Right renal pelvis (tissue), 4 donors: ENCODE data around the gene CFAP157. TPM values are rescaled to one million over a fixed set of nuclear protein-coding genes. Genes with fewer than 3 reads are reported as not detected.

Experiments
- DNase-seq, 4 donors: peaks; one replicate each; pipeline ENCODE4 v3.0.0-alpha.2; 2013; ENCODE audit warnings: low read depth in 4 of 4, low spot score in 3 of 4, missing footprints in 1 of 4
- polyA plus RNA-seq, 4 donors: library from polyadenylated mRNA; unstranded; fragments of 120-200 nt; gene quantifications; one replicate each; pipeline ENCODE4 v1.2.1, GENCODE V29; 2013; ENCODE audit not compliant: insufficient read length in 4 of 4

CFAP157 gene
- polyA plus RNA-seq = 1 to 10 TPM; 3.8 to 5.7 (median 4.8) TPM

DNA sequence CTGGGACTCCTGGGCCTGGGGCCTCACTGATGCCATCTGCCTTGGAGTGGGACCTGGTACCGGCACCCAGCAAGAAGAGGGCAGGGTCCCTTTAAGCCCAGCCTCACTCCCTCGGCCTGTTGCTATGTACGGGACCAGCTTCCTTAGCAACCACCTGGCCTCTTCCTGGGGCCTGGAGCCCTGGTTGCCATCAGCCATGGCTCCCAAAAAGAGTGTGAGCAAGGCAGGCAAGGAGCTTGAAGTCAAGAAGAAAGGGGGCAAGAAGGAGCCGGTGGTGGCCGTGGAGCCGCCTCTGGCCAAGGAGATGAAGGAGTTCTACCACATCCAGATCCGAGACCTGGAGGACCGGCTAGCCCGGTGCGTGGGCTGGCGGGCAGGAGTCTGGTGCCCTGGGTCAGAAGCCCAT lies at the start of gene CFAP157:
Gene CFAP157, plus strand, starts transcription at position 153 of the 406 bp plus-strand sequence. Its CDS starts 44 bp downstream, at position 197.
- DNase-seq = no peak

DNA sequence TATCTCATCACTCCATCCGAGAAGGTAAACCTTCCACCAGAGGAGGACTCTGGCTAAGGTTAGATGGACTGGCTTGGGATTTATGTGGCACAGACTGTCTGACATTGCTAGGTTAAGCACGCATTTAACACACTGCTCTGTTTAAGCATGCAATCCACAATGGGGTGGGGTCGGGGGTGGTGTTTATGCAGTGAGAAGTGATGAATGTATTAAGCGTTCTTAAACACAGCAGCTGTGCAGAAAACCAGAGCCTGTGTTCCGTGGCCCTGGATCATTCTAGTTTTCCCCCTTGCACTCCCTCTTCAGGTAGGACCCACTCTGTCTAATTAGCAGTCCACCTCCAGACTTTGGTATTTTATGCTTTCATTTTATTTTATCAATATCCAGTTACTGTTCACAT lies 48.4 kb upstream of the CFAP157 start:
- no peak for DNase-seq

DNA sequence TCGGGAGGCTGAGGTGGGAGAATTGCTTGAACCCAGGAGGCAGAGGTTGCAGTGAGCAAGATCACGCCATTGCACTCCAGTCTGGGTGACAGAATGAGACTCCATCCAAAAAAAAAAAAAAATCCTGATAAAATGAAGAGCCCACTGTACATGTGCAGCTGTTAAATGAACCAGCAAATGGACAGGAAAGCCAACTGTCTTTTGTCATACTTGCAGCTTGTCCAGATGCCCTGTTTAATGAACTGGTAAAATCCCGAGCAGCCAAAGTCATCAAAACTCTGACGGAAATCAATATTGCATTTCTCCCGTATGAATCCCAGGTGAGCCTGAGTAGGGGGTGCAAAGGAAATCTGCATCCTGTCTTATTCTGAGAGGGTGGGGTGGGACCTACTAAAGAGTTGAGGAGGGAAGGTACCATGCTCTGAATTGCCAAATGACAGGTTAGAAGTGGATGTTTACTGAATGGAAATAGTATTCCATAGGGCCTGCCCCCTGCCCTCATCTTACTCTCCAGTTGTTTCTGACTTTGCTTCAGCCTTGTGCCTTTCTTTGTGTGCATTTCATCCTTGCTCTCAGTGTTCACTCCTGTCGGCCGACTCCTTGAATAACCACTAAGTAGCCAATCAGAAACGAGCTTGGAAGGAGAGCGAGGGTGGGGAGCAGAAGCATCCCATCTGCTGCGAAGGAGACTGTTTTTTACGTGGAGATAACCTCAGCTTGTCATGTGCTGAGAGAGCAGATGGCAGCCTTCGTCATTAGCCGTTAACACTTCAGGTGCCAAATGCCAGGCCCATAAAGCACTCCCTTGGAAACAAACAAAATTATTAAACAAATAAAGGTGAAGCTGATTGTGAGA lies 45.7 kb upstream of the CFAP157 start:
- no peak for DNase-seq

DNA sequence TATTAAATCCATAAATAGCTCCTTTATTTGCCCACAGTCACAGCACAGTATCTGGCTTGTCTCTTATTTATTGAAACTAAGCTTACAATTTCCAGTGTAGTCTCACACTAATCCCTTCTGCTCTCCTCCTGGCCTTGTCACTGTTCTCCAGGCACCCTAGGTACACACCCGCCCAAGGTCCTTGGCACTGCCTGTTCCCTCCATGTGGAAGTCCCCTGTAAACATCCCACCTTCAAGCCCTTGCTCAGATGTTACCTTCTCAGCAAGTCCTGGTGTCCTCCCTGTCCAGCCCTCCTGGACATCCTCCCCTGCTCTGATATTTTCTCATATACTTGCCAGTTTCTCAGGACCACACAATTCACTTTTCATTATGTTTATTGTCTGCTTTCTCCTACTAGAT lies 44.2 kb upstream of the CFAP157 start:
- no peak for DNase-seq

DNA sequence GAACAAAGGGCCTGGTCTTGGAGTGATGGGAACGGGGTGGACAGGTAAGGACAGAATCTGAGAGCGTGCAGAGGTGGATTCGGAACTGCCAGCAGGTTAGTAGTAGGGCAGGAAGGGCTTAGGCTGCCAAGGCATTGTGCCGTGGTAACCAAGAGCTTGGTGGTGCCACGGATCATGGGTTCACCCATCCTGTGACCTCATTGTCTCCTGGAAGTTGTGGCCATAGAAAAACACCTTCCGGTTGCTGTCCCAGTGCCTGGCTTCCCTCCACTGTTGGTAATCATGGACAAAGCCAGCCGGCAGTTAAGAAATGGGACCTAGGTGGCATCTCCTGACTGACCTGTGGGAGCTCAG lies 42.5 kb upstream of the CFAP157 start:
- no peak for DNase-seq

DNA sequence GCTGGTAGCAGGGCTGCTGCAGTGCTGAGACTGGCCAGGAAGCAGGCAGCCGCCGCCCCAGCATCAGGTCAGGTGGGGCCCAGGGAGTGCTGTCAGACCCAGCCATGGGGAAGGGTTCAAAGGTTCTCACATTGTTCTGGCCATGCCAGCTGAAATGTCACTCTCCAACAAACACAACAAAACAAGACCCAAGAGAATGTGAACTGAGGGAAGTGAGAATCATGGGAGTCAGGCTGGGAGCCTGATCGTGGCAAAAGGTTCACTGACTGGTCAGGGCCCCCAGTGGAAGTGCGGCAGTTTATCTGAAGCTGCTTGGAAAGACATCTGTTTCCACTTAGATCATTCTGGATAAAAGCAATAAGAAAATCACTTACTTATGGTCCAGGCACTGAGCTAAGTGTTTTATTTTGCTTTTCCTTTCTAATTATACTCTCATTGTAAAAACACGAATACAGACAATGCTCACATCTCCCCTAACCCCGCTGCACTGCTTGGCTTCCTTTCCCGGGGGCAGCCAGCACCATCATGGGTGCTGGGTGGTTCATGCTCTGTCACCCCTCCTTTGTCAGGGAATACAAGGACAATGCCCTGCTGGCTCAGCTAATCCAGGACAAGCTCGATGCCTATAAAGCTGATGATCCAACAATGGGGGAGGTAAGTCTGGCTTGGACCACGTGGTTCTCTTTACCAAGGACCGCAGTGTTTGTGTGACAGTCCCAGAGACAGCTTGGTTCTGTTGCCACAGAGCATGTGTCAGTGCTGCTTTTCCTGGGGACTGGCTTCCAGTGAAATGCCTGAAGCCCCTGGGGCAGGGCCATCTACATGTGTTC lies 41.9 kb upstream of the CFAP157 start:
- no peak for DNase-seq

DNA sequence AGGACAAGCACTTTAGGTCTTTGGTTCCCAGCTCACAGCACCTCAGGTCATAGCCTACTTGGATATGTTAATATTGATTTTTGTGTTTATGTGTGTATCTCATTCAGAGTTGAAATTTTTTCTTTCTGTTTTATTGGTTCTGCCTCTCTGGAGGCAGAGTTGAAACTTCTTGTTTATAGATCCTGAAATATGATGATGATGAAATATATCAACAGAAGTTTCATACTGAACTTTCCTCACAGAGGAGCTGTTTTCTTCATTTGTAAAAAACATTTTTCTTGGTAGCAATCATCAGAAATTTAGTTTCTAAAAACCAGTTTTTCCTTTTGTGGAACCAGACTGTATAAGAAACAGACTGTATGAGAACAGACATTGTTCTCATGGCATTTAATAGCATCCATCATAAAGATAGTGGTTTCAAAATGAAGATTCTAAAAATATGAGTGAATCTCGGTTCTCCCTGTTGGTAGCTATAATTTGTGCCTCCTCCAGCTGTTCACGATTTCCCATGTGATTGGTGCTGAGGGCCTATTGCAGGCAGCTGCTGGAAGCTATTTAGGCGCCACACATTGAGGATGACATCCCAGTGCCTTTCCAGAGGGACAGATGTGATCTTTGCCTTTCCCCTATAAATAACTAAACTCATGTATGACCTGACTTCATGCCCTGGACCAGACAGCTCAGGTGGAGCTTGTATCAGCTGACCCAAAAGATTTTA lies 39.5 kb upstream of the CFAP157 start:
- DNase-seq = no peak

DNA sequence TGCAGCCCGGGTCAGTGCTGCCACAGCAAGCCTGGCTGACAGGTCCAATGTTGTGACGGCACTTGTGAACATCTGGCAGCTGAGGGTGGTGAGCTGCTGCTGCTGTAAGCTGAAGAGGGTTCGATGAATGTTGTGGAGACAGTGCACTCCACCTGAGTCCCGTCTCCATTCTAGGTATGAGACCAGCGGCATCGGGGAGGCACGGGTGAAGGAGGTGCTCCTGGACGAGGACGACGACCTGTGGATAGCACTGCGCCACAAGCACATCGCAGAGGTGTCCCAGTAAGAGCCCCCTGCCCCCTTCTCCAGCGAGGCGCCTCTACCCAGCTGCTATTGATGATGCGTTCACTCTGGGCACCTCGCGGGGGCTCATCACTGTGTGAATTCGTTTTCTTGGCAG lies 38.9 kb upstream of the CFAP157 start:
- no peak for DNase-seq

DNA sequence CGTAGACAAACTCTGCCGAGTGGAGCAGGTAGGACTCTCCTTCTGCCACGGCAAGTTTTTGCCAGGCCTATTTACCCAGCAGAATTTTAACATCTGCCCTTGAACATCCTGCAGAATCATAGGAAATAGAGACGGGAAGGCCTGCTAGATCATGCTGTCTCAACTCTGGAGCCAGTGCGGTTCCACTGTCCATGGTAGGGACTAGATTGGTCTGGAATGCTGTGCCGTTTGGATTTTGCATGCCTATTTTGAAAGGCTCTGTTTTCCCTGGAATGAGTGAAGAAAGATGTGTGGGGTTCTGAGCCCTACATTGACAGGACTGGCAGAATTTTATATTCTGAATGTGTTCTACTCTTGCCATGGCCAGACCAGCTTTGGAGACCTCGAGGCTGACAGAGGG lies 33.6 kb upstream of the CFAP157 start:
- DNase-seq = no peak

DNA sequence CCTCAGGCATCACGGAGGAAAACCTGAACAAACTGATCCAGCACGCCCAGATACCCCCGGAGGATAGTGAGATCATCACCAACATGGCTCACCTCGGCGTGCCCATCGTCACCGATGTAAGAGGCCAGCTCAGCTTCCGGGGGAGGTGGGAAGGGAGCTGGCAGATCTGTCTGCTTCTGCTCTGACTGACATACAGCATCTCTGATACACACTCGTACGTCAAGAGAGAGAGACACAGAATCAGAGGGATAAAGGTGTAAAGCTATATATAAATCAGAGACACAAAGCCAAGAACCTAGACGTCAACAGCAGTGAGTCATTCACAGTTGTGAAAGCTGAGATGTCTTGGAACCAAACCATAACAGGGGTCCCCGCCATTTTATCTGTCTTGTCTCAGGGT lies 30.1 kb upstream of the CFAP157 start:
- DNase-seq = no peak

DNA sequence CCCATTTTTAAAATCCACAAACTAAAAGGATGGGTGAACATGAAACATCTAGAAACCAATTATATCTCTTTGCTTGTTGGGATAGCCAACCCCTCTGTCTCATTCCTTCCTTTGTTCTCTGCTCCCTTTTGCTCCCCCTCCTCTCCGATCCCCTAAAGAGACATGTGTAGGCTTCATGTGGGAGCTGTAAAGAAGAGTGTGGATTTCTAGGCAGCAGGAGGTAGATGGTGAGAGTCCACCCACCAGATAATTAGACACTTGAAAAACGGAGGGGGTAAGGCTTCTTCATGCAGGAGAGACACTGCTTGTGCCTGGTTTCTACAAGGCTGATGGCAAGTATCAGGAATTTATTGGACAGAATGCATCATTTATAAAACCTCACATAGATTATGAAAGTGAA lies 27.3 kb upstream of the CFAP157 start:
- no peak for DNase-seq

DNA sequence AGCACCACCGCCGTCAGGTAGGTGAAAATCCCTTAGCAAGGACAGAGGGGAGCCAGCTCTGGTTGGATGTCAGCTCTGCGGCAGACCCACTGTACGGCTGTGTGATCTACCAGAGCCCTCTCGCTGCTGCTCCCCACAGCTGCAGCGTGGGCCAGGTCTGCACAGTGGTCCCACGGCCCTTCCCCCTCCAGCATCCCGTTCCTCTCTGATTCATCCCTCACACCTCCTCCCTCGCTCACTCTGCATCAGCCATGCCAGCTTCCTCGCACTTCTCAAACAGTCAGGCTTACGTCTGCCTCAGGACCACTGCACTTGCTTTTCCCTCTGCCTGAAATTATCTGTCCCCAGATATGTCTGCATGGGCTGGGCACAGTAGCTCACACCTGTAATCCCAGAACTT lies 26.6 kb upstream of the CFAP157 start:
- no peak for DNase-seq

DNA sequence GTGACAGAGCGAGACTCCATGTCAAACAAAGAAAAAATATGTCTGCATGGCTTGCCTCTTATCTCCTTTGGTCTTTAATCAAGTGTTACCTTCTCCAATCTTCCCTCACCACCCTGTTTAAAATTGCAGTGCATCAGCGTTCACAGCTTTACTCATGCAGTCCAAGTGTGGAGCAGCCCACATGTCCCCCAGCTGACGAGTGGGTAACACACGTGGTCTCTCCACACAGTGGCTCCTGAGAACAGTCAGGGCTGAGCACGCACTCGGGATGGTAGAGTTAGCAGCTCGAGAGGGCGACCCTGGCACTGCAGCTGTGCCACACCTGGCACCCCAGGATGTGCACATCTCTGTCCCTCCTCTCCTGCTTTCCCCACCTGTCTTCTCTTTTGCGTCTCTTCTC lies 25.9 kb upstream of the CFAP157 start:
- no peak for DNase-seq

DNA sequence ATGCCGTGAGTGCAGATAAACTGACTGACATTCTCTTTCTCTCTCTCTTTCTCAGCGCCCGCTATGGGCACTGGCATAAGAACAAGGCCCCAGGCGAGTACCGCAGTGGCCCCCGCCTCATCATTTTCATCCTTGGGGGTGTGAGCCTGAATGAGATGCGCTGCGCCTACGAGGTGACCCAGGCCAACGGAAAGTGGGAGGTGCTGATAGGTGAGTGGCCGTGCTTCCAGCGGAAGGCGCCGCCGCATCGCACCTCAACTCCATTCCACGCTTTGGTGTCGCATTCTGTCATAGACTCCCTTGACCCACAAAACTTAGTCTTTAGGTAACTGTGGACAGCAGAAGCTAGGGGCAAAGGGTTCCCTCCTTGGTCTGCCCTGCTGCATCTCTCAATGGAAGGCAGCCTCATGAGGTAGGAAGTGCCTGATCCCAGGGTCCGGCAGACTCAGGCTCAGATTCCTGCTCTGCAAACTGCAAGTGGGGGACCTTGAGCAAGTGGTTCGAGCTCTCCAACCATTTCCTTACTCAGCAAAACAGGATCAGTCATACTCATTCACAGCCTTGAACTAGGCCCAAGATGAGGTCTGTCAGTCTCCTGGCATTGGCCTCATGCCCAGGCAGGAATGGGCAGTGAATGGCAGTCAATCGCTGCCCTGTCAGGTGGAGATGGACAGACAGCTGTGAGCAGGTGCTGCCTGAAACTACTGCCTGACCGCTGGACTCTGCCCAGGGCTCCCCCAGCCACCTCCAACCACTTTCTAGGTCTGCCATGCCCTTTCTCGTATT lies 24.2 kb upstream of the CFAP157 start:
- DNase-seq = no peak

DNA sequence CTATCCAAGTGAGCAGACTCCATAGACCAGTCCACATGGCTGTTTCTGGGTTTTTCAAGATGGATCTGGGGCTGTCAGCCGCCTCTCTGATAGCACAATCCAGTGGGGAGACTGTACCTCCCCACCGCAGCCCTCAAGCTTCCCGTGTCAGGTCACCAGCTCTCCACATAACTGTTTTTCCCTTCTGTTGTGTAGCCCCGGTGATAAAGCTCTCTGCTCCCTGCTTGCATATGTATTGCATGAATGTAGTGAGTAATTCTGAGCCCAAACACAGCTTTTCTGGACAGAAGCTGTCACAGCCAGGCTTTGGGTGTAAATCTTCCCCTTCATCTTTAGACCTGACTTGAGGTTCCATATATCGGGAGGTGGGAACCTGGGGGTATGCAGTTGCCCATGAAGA lies 23.1 kb upstream of the CFAP157 start:
- DNase-seq = no peak

DNA sequence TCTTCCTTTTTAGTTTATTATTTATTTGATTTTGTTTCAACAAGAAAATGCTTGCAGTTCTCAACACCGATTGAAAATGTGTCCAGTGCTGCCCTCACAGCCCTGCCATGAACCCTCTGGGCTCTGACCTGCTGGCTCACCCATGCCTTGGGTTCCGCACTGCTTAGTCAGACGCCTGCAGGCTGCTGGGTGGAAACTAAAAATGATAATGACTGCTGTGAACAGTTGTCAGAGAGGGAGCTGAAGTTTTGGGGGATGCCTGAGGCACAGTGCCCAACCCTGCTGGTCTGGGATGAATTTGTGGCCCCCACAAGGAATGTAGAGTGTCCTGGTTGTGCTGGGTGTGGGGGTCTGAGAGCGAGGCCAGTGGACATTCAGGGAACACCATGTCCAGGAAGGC lies 22.2 kb upstream of the CFAP157 start:
- DNase-seq = no peak

DNA sequence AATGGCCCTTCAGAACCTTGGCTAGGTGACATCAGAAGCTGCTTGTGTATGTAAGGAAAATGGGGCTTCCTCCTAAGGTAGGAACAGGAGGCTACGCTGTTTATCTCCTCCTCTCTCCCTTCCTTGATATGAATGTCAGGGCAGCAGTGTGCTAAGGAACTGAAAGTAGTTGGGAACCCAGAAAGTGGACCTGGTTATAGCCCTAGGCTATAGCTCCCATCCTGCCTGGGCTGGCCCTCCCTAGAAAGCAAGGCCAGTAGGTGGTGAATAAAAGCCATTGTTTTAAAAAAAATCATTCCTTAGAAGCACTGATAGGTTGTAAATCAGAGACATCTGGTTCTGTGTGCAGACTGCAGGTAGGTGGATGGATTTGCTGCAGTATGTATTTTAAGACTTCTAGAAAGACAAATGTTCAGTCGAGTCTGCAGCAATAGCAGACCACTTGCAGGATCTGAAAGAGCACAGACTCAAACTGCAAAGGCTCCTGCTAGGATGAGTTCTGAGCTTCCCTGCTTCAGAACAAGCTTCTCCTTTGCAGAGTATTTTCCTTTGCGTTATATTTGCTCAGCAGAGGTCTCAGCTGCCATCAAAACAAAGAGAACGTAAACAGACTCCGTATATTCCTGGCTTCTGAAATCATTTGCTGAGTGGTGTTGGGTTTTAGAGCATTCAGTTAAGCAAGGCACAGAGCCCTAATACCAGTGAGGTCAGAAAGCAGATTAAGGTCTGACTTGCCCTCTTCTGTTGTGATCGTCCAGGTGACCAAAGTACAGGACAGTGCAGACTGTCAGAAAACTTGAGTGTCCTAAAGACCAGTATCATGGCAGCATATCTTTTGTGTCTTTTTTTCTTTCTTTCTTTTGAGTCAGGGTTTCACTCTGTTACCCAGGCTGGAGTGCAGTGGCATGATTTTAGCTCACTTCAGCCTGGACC lies 20.1 kb upstream of the CFAP157 start:
- no peak for DNase-seq

DNA sequence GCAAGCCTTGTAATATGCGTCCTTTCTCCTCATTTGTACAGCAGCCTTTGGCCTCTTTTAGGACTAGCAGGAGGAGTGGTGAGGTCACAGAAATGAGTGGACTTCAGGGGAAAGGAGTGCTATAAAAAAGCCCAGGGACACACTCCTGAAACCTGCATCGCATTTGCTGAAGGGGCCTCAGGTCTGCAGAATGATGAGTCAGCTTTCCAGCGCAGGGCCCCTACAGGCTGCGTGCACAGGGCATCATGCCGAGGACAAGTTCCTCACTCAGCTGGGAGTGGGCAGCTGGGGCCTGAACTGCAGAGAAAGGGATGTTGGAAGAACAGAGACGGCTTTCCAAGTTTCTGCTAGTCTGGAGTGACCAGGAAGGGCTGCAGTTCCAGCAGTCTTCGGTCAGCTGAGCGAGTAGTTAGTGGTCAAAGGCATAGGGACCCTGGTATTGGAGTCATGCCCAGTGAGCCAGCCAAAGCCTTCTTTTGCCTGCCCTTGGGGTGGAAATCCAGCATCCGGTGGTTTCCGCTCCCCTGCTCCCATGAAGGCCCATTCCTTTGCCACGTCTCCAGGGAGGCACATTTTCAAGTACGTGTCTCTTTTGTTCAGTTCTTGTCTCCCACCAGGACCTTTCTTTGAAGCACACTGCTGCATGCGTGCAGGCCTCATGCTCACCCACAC lies 17.3 kb upstream of the CFAP157 start:
- no peak for DNase-seq

DNA sequence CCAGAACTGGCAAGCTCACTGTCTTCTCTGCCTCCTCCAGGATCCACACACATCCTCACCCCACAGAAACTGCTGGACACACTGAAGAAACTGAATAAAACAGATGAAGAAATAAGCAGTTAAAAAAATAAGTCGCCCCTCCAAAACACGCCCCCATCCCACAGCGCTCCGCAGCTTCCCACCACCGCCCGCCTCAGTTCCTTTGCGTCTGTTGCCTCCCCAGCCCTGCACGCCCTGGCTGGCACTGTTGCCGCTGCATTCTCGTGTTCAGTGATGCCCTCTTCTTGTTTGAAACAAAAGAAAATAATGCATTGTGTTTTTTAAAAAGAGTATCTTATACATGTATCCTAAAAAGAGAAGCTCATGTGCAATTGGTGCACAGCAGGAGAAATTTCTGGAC lies 16.1 kb upstream of the CFAP157 start:
- DNase-seq = no peak
